Measurements from ENCODE around the gene UBAC2.

- TF ChIP-seq, protein P1, sequence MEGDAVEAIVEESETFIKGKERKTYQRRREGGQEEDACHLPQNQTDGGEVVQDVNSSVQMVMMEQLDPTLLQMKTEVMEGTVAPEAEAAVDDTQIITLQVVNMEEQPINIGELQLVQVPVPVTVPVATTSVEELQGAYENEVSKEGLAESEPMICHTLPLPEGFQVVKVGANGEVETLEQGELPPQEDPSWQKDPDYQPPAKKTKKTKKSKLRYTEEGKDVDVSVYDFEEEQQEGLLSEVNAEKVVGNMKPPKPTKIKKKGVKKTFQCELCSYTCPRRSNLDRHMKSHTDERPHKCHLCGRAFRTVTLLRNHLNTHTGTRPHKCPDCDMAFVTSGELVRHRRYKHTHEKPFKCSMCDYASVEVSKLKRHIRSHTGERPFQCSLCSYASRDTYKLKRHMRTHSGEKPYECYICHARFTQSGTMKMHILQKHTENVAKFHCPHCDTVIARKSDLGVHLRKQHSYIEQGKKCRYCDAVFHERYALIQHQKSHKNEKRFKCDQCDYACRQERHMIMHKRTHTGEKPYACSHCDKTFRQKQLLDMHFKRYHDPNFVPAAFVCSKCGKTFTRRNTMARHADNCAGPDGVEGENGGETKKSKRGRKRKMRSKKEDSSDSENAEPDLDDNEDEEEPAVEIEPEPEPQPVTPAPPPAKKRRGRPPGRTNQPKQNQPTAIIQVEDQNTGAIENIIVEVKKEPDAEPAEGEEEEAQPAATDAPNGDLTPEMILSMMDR (conservative IDR thresholded peaks at IDR 0.05), result no peak
- no peak for TF ChIP-seq EZH2 (IDR thresholded peaks at IDR 0.05; ENCODE audit: low read depth)
These were observed 95.7 kb downstream of the UBAC2 start for GRCh38 chr13:99296398-99296797.

All from PC-9 (cell line).